Dermis blood vessel endothelial cell (primary cell): ENCODE data around the gene SLC37A4. TPM values are rescaled to one million over a fixed set of nuclear protein-coding genes. Genes with fewer than 3 reads are reported as not detected.

ENCODE experiments used
- total RNA-seq: library from RNA; depleted of rRNA; stranded (reverse); fragments of >200 nt; gene quantifications from 2 replicates; pipeline ENCODE4 v1.2.3, GENCODE V29; 2014

SLC37A4 gene
- total RNA-seq, 1 donor from 2014 or later, result 18.4 TPM

Other genes starting within 250 kb of the SLC37A4 start
- 131 and 184 TPM in 2 replicates for gene DDX6, start 239.7 kb downstream of the SLC37A4 start, total RNA-seq
- not detected in 2 replicates for gene CXCR5, start 147.0 kb downstream of the SLC37A4 start, total RNA-seq
- 7.1 and 18.8 TPM in 2 replicates for gene BCL9L, start 105.0 kb downstream of the SLC37A4 start, total RNA-seq
- not detected in 2 replicates for gene UPK2, start 74.6 kb downstream of the SLC37A4 start, total RNA-seq
- gene FOXR1, start 59.1 kb downstream of the SLC37A4 start, total RNA-seq, result not detected in 2 replicates
- 9.7 and 21.6 TPM in 2 replicates for gene CENATAC, start 32.7 kb downstream of the SLC37A4 start, total RNA-seq
- 1,092 and 1,791 TPM in 2 replicates for gene RPS25, start 12.5 kb downstream of the SLC37A4 start, total RNA-seq
- gene TRAPPC4, start 12.1 kb downstream of the SLC37A4 start, total RNA-seq, result 90.2 and 116 TPM in 2 replicates
- 194 and 353 TPM in 2 replicates for gene HYOU1, start 26.3 kb upstream of the SLC37A4 start, total RNA-seq
- gene VPS11, start 36.9 kb upstream of the SLC37A4 start, total RNA-seq, result 24.6 and 25.7 TPM in 2 replicates
- gene HMBS, start 54.0 kb upstream of the SLC37A4 start, total RNA-seq, result 3.4 and 11.2 TPM in 2 replicates
- gene DPAGT1, start 71.0 kb upstream of the SLC37A4 start, total RNA-seq, result 21.3 and 50.6 TPM in 2 replicates
- 2.2 and 5.6 TPM in 2 replicates for gene C2CD2L, start 76.5 kb upstream of the SLC37A4 start, total RNA-seq
- 14.8 and 19.2 TPM in 2 replicates for gene HINFP, start 90.7 kb upstream of the SLC37A4 start, total RNA-seq
- gene ABCG4, start 118.2 kb upstream of the SLC37A4 start, total RNA-seq, result 0.05 and 0.17 TPM in 2 replicates
- gene NLRX1, start 137.8 kb upstream of the SLC37A4 start, total RNA-seq, result 18.4 and 22.0 TPM in 2 replicates
- not detected in 2 replicates for gene NHERF4, start 154.6 kb upstream of the SLC37A4 start, total RNA-seq
- 13.8 and 22.8 TPM in 2 replicates for gene CBL, start 175.5 kb upstream of the SLC37A4 start, total RNA-seq